Activated naive CD8-positive, alpha-beta T cell treated with anti-CD3 and anti-CD28 coated beads for 36 hours (primary cell): Measurements from ENCODE around the gene UNK. TPM values are rescaled to one million over a fixed set of nuclear protein-coding genes. Genes with fewer than 3 reads are reported as not detected.
"Not testable (repeated sequence)": the region's sequence is repeated elsewhere in the genome, so short reads cannot be mapped to it uniquely, and the experiment has no call there.

ENCODE experiments used
- DNase-seq: peaks from one replicate; pipeline ENCODE4 v3.0.0; 2021
- H3K27ac Mint-ChIP-seq: one replicate; pipeline ENCODE4 v1.8.0; 2022; ENCODE audit warnings: mild to moderate bottlenecking, moderate library complexity, mixed read lengths
- H3K27me3 Mint-ChIP-seq: one replicate; pipeline ENCODE4 v1.8.0; 2022; ENCODE audit warnings: mild to moderate bottlenecking, mixed read lengths
- H3K36me3 Mint-ChIP-seq: one replicate; pipeline ENCODE4 v1.8.0; 2021; ENCODE audit warnings: mild to moderate bottlenecking, mixed read lengths
- H3K4me1 Mint-ChIP-seq: one replicate; pipeline ENCODE4 v1.8.0; 2021; ENCODE audit warnings: mixed read lengths
- H3K4me3 Mint-ChIP-seq: one replicate; pipeline ENCODE4 v1.8.0; 2022; ENCODE audit warnings: mild to moderate bottlenecking, moderate library complexity, mixed read lengths
- H3K9me3 Mint-ChIP-seq: one replicate; pipeline ENCODE4 v1.8.0; 2022; ENCODE audit warnings: mixed read lengths
- total RNA-seq, 2 experiments: library from RNA; stranded (reverse); gene quantifications; one replicate each; pipeline ENCODE4 v1.2.3, GENCODE V29; 2021

Gene UNK
- total RNA-seq, 2 experiments from 2014 or later: 26.9 to 27.4 TPM

GRCh38 chr17:75864448-75864871 lies 79.9 kb downstream of the UNK start:
- no peak overlapping the region for H3K4me3 Mint-ChIP-seq
- no peaks in the 10 kb centered on the region for H3K9me3 Mint-ChIP-seq
- H3K27me3 Mint-ChIP-seq: no peaks in the 10 kb centered on the region
- H3K4me1 Mint-ChIP-seq: peaks cover 15% of the 10 kb centered on the region
- DNase-seq: peak; percentile 55
- peak overlapping the region; percentile 56 for H3K27ac Mint-ChIP-seq
- no peaks in the 10 kb centered on the region for H3K36me3 Mint-ChIP-seq

- not testable (repeated sequence) for H3K36me3 Mint-ChIP-seq, DNase-seq, H3K27me3 Mint-ChIP-seq, H3K9me3 Mint-ChIP-seq
- peak overlapping the region; percentile 25 for H3K4me3 Mint-ChIP-seq
- H3K27ac Mint-ChIP-seq: peak overlapping the region; percentile 56
- H3K4me1 Mint-ChIP-seq: peaks cover 14% of the 10 kb centered on the region
Observed at GRCh38 chr17:75864887-75865286, 80.3 kb downstream of the UNK start.

GRCh38 chr17:75865404-75866188 lies 81.0 kb downstream of the UNK start:
- H3K9me3 Mint-ChIP-seq, H3K36me3 Mint-ChIP-seq, H3K4me3 Mint-ChIP-seq, H3K27ac Mint-ChIP-seq, DNase-seq, H3K27me3 Mint-ChIP-seq: not testable (repeated sequence)
- peaks cover 14% of the 10 kb centered on the region for H3K4me1 Mint-ChIP-seq

- H3K4me1 Mint-ChIP-seq: peaks cover 21% of the 10 kb centered on the region
- DNase-seq, H3K27ac Mint-ChIP-seq, H3K4me3 Mint-ChIP-seq, H3K27me3 Mint-ChIP-seq, H3K9me3 Mint-ChIP-seq, H3K36me3 Mint-ChIP-seq: not testable (repeated sequence)
Observed at GRCh38 chr17:75868730-75869281, 84.2 kb downstream of the UNK start.

GRCh38 chr17:75869282-75870141 lies 84.9 kb downstream of the UNK start:
- Mint-ChIP-seq H3K27me3 (no peaks in the 10 kb centered on the region), H3K36me3 (no peaks in the 10 kb centered on the region), H3K4me1 (peaks cover 16% of the 10 kb centered on the region), H3K27ac (no peak overlapping the region), H3K4me3 (no peak overlapping the region), H3K9me3 (no peaks in the 10 kb centered on the region)
- DNase-seq: no peak

GRCh38 chr17:75870228-75870627 lies 85.6 kb downstream of the UNK start:
- not testable (repeated sequence) for H3K27me3 Mint-ChIP-seq, DNase-seq, H3K4me1 Mint-ChIP-seq, H3K27ac Mint-ChIP-seq, H3K36me3 Mint-ChIP-seq, H3K9me3 Mint-ChIP-seq, H3K4me3 Mint-ChIP-seq

- Mint-ChIP-seq H3K9me3 (no peaks in the 10 kb centered on the region), H3K36me3 (peaks cover 5% of the 10 kb centered on the region), H3K4me3 (no peak overlapping the region), H3K27me3 (no peaks in the 10 kb centered on the region), H3K27ac (peak overlapping the region; percentile 29), H3K4me1 (peaks cover 24% of the 10 kb centered on the region)
- DNase-seq: peak; percentile 38
Observed at GRCh38 chr17:75872434-75873351, 88.1 kb downstream of the UNK start.

GRCh38 chr17:75873587-75874322 lies 89.1 kb downstream of the UNK start:
- H3K9me3 Mint-ChIP-seq: no peaks in the 10 kb centered on the region
- no peak overlapping the region for H3K27ac Mint-ChIP-seq
- H3K4me3 Mint-ChIP-seq: no peak overlapping the region
- H3K27me3 Mint-ChIP-seq: peaks cover 2% of the 10 kb centered on the region
- H3K4me1 Mint-ChIP-seq: peaks cover 27% of the 10 kb centered on the region
- no peak for DNase-seq
- peaks cover 5% of the 10 kb centered on the region for H3K36me3 Mint-ChIP-seq

- H3K27ac Mint-ChIP-seq: no peak overlapping the region
- H3K36me3 Mint-ChIP-seq: peaks cover 5% of the 10 kb centered on the region
- no peak overlapping the region for H3K4me3 Mint-ChIP-seq
- DNase-seq: no peak
- H3K27me3 Mint-ChIP-seq: peaks cover 5% of the 10 kb centered on the region
- peaks cover 31% of the 10 kb centered on the region for H3K4me1 Mint-ChIP-seq
- no peaks in the 10 kb centered on the region for H3K9me3 Mint-ChIP-seq
Observed at GRCh38 chr17:75874323-75875181, 89.9 kb downstream of the UNK start.

Other genes starting within 250 kb of the UNK start
- 10 to 100 TPM; 17.8 to 18.9 TPM for gene MYO15B, start 197.0 kb upstream of the UNK start, total RNA-seq
- under 1 TPM; 0.14 to 0.16 TPM for gene SMIM5, start 151.4 kb upstream of the UNK start, total RNA-seq
- gene RECQL5, start 117.7 kb upstream of the UNK start, total RNA-seq: 10 to 100 TPM; 31.4 to 32.6 TPM
- 100 to 1,000 TPM in 1 of 2 experiments, 10 to 100 TPM in 1; 93.4 to 101 TPM for gene SAP30BP, start 117.5 kb upstream of the UNK start, total RNA-seq
- 1 to 10 TPM in 1 of 2 experiments, under 1 TPM in 1; 0.64 to 1.4 TPM for gene ITGB4, start 63.3 kb upstream of the UNK start, total RNA-seq
- gene GALK1, start 19.6 kb upstream of the UNK start, total RNA-seq: 10 to 100 TPM; 33.2 to 33.6 TPM
- gene UNC13D, start 59.6 kb downstream of the UNK start, total RNA-seq: 100 to 1,000 TPM; 145 to 156 TPM
- gene WBP2, start 70.5 kb downstream of the UNK start, total RNA-seq: 10 to 100 TPM; 45.0 to 49.3 TPM
- 10 to 100 TPM; 16.4 to 18.3 TPM for gene TRIM47, start 93.8 kb downstream of the UNK start, total RNA-seq
- 10 to 100 TPM; 37.2 to 41.7 TPM for gene TRIM65, start 112.1 kb downstream of the UNK start, total RNA-seq
- gene MRPL38, start 120.1 kb downstream of the UNK start, total RNA-seq: 100 to 1,000 TPM; 148 to 161 TPM
- gene FBF1, start 156.2 kb downstream of the UNK start, total RNA-seq: 10 to 100 TPM; 14.9 to 16.6 TPM
- 10 to 100 TPM; 26.3 to 26.9 TPM for gene ACOX1, start 194.4 kb downstream of the UNK start, total RNA-seq
- gene TEN1, start 194.4 kb downstream of the UNK start, total RNA-seq: 10 to 100 TPM; 12.5 to 14.2 TPM
- gene CDK3, start 216.0 kb downstream of the UNK start, total RNA-seq: 1 to 10 TPM; 4.9 to 5.5 TPM
- gene EVPL, start 242.5 kb downstream of the UNK start, total RNA-seq: 1 to 10 TPM; 2.0 to 2.5 TPM